Breast epithelium (tissue), 4 donors: ENCODE measurements around the gene CFAP57. TPM values are rescaled to one million over a fixed set of nuclear protein-coding genes. Genes with fewer than 3 reads are reported as not detected.

ENCODE experiments used
- DNase-seq, 2 donors: peaks; one replicate each; pipeline ENCODE4 v3.0.0-alpha.2; 2019; ENCODE audit warnings: low spot score in 2 of 2
- H3K27ac ChIP-seq, 2 donors: fragments of 200-600 bp; sonication (generic) in 1 of 2; one replicate each; pipeline ENCODE4 v1.5.1; 2016 to 2019; ENCODE audit warnings: mild to moderate bottlenecking in 1 of 2
- H3K27me3 ChIP-seq, 2 donors: fragments of 200-600 bp; sonication (generic) in 1 of 2; one replicate each; pipeline versions ENCODE4 v1.5.1 to v1.6.0; 2017 to 2019; ENCODE audit warnings: control low read depth in 1 of 2, mild to moderate bottlenecking in 1 of 2
- H3K36me3 ChIP-seq: fragments of 200-600 bp; one replicate; pipeline ENCODE4 v1.5.1; 2019
- H3K4me1 ChIP-seq, 2 donors: fragments of 200-600 bp; sonication (generic); one replicate each; pipeline ENCODE4 v1.5.1; 2016 to 2019; ENCODE audit warnings: control low read depth in 1 of 2
- H3K4me3 ChIP-seq, 3 donors: fragments of 200-600 bp; sonication (generic); 1 replicate in 2 of 3; 2 replicates in 1 of 3; pipeline ENCODE4 v1.5.1; 2016 to 2019; ENCODE audit warnings: mild to moderate bottlenecking in 3 of 3, moderate library complexity in 2 of 3
- H3K9me3 ChIP-seq, 2 donors: fragments of 200-600 bp; sonication (generic) in 1 of 2; one replicate each; pipeline ENCODE4 v1.5.1; 2016 to 2019; ENCODE audit warnings: control low read depth in 1 of 2
- CTCF ChIP-seq, 3 donors: fragments of 450-650 bp; IDR thresholded peaks; one replicate each; pipeline ENCODE4 v1.5.1; 2016 to 2017; ENCODE audit warnings: antibody characterized with exemption in 3 of 3, mild to moderate bottlenecking in 3 of 3, moderate library complexity in 3 of 3
- POLR2A ChIP-seq: fragments of 450-650 bp; IDR thresholded peaks from one replicate; pipeline ENCODE4 v1.6.1; 2016; ENCODE audit warnings: antibody characterized with exemption, mild to moderate bottlenecking, moderate library complexity
- POLR2AphosphoS5 ChIP-seq, 3 donors: sonication (generic); formaldehyde crosslinking; IDR thresholded peaks; one replicate each; pipeline ENCODE4 v1.6.1; 2017; ENCODE audit warnings: antibody characterized with exemption in 3 of 3
- intact Hi-C: fragments of 100-400 bp; cut with DNase I; formaldehyde crosslinking; loops from one replicate; pipeline ENCODE4 v1.15.1; 2023; ENCODE audit warnings: low total_unique reads
- total RNA-seq, 3 donors: library from RNA; depleted of rRNA; stranded (reverse); fragments of >200 nt; gene quantifications; one replicate each; pipeline ENCODE4 v1.1.0, GENCODE V29; 2016

Gene CFAP57
- total RNA-seq, 3 donors from 2014 or later = 0.16 to 0.88 (median 0.66) TPM

GRCh38 chr1:43277116-43277876, 105.2 kb downstream of the CFAP57 start:
- intact Hi-C loops = no loop called here

GRCh38 chr1:43279161-43279560, 107.0 kb downstream of the CFAP57 start:
- peak in 1 of 2 donors; percentile 22 for DNase-seq

More at GRCh38 chr1:43277116-43277876, 105.2 kb downstream of the CFAP57 start:
- DNase-seq = peak in 1 of 2 donors; percentile 10
- no peaks in the 10 kb centered on the region for H3K4me1 ChIP-seq
- H3K9me3 ChIP-seq = no peaks in the 10 kb centered on the region
- no peaks in the 10 kb centered on the region for H3K36me3 ChIP-seq
- H3K4me3 ChIP-seq = no peak overlapping the region
- TF ChIP-seq POLR2A = no peak
- TF ChIP-seq POLR2AphosphoS5 (IDR thresholded peaks at IDR 0.05) = no peak
- no peak for TF ChIP-seq CTCF (IDR thresholded peaks at IDR 0.05)
- no peaks in the 10 kb centered on the region for H3K27me3 ChIP-seq
- H3K27ac ChIP-seq = no peak overlapping the region

GRCh38 chr1:43279666-43280065, 107.5 kb downstream of the CFAP57 start:
- no peaks in the 10 kb centered on the region for H3K4me1 ChIP-seq
- no peak for TF ChIP-seq POLR2AphosphoS5 (IDR thresholded peaks at IDR 0.05)
- TF ChIP-seq CTCF (IDR thresholded peaks at IDR 0.05) = no peak
- no peak for TF ChIP-seq POLR2A
- H3K27me3 ChIP-seq = no peaks in the 10 kb centered on the region
- no peaks in the 10 kb centered on the region for H3K36me3 ChIP-seq
- H3K27ac ChIP-seq = no peak overlapping the region
- H3K9me3 ChIP-seq = no peaks in the 10 kb centered on the region
- peak in 1 of 2 donors; percentile 34 for DNase-seq
- H3K4me3 ChIP-seq = no peak overlapping the region
- intact Hi-C loops = no loop called here

More at GRCh38 chr1:43279161-43279560, 107.0 kb downstream of the CFAP57 start:
- Histone ChIP-seq H3K36me3 (no peaks in the 10 kb centered on the region), H3K9me3 (no peaks in the 10 kb centered on the region), H3K27me3 (no peaks in the 10 kb centered on the region), H3K4me1 (no peaks in the 10 kb centered on the region), H3K27ac (no peak overlapping the region), H3K4me3 (no peak overlapping the region)
- intact Hi-C loops = no loop called here
- TF ChIP-seq CTCF (IDR thresholded peaks at IDR 0.05) = no peak
- no peak for TF ChIP-seq POLR2A
- TF ChIP-seq POLR2AphosphoS5 (IDR thresholded peaks at IDR 0.05) = no peak

- no peak overlapping the region for H3K27ac ChIP-seq
- TF ChIP-seq POLR2A (no peak), POLR2AphosphoS5 (IDR thresholded peaks at IDR 0.05) (no peak), CTCF (IDR thresholded peaks at IDR 0.05) (no peak)
- H3K4me1 ChIP-seq = no peaks in the 10 kb centered on the region
- no peaks in the 10 kb centered on the region for H3K36me3 ChIP-seq
- intact Hi-C loops = no loop called here
- H3K27me3 ChIP-seq = no peaks in the 10 kb centered on the region
- H3K4me3 ChIP-seq = no peak overlapping the region
- H3K9me3 ChIP-seq = no peaks in the 10 kb centered on the region
- DNase-seq = peak in 1 of 2 donors; percentile 7
Observed at GRCh38 chr1:43280692-43281091, 108.6 kb downstream of the CFAP57 start.
